Sigmoid colon (tissue), 7 donors: ENCODE results near the gene YWHAB. TPM values are rescaled to one million over a fixed set of nuclear protein-coding genes. Genes with fewer than 3 reads are reported as not detected.

ENCODE experiments used
- DNase-seq: peaks from one replicate; pipeline ENCODE4 v3.0.0-alpha.2; 2019
- H3K27ac ChIP-seq, 4 donors: fragments of 200-600 bp; sonication (generic); one replicate each; pipeline ENCODE4 v1.5.1; 2016 to 2019; ENCODE audit warnings: mild to moderate bottlenecking in 1 of 4
- H3K27me3 ChIP-seq, 3 donors: fragments of 200-600 bp; sonication (generic); one replicate each; pipeline ENCODE4 v1.5.1; 2019; ENCODE audit warnings: mild to moderate bottlenecking in 1 of 3
- H3K36me3 ChIP-seq, 4 donors: fragments of 200-600 bp; sonication (generic); one replicate each; pipeline ENCODE4 v1.5.1; 2016 to 2019
- H3K4me1 ChIP-seq, 4 donors: fragments of 200-600 bp; sonication (generic); one replicate each; pipeline ENCODE4 v1.5.1; 2017 to 2019
- H3K4me3 ChIP-seq, 4 donors: fragments of 200-600 bp; sonication (generic); one replicate each; pipeline ENCODE4 v1.5.1; 2017 to 2019; ENCODE audit warnings: mild to moderate bottlenecking in 2 of 4, moderate library complexity in 1 of 4
- H3K9me3 ChIP-seq, 4 donors: fragments of 200-600 bp in 3 of 4; sonication (generic) in 3 of 4; one replicate each; pipeline versions ENCODE4 v1.5.1 to v1.6.1; 2013 to 2019
- CTCF ChIP-seq, 4 experiments: fragments of 450-650 bp in 3 of 4; fragments of 200-600 bp in 1 of 4; IDR thresholded peaks; one replicate each; pipeline ENCODE4 v1.5.1; 2016 to 2019; ENCODE audit warnings: antibody characterized with exemption in 4 of 4, mild to moderate bottlenecking in 3 of 4, moderate library complexity in 2 of 4
- EP300 ChIP-seq, 4 donors: sonication (generic); formaldehyde crosslinking; IDR thresholded peaks; one replicate each; pipeline ENCODE4 v1.6.1; 2017; ENCODE audit warnings: antibody characterized with exemption in 4 of 4
- POLR2A ChIP-seq, 2 donors: fragments of 450-650 bp; IDR thresholded peaks; one replicate each; pipeline ENCODE4 v1.6.1; 2016; ENCODE audit warnings: antibody characterized with exemption in 2 of 2, mild to moderate bottlenecking in 2 of 2, moderate library complexity in 2 of 2
- POLR2AphosphoS5 ChIP-seq, 4 donors: sonication (generic); formaldehyde crosslinking; IDR thresholded peaks; one replicate each; pipeline ENCODE4 v1.6.1; 2017; ENCODE audit warnings: antibody characterized with exemption in 4 of 4
- WGBS, 2 donors: extraction: QIAGEN DNeasy Blood & Tissue Kit; methylation state at CpG; one replicate each; pipeline ENCODE4 v1.1.7; 2013; 5-methylcytosine and 5-hydroxymethylcytosine counted together
- intact Hi-C: fragments of 100-400 bp; cut with DNase I; formaldehyde crosslinking; loops from one replicate; pipeline ENCODE4 v1.15.1; 2023
- polyA plus RNA-seq, 3 donors: library from polyadenylated mRNA; stranded (reverse); fragments of 200-250 nt; gene quantifications; one replicate each; pipeline ENCODE4 v1.2.3, GENCODE V29; 2013
- total RNA-seq, 4 donors: library from RNA; depleted of rRNA; stranded (reverse); fragments of >200 nt; gene quantifications; one replicate each; pipeline ENCODE4 v1.1.0, GENCODE V29; 2016
- donor health status: healthy with polysubstance abuse.
- donor health status: Bipolar disorder and iron deficiency.
- donor health status: healthy.

YWHAB gene
- total and polyA plus RNA-seq, 7 donors = 80.3 to 214 (median 110) TPM

GRCh38 chr20:44856442-44856841 lies 29.1 kb upstream of the YWHAB start:
- DNase-seq = no peak
- Histone ChIP-seq H3K36me3 (no peaks in the 10 kb centered on the region), H3K4me1 (peaks cover 0 to 4% (median 2%) of the 10 kb centered on the region in 4 donors), H3K27me3 (no peaks in the 10 kb centered on the region), H3K4me3 (no peak overlapping the region), H3K27ac (no peak overlapping the region), H3K9me3 (no peaks in the 10 kb centered on the region)
- TF ChIP-seq CTCF (IDR thresholded peaks at IDR 0.05) (no peak), EP300 (IDR thresholded peaks at IDR 0.05) (no peak), POLR2A (IDR thresholded peaks at IDR 0.05) (no peak), POLR2AphosphoS5 (IDR thresholded peaks at IDR 0.05) (no peak)
- WGBS, 2 donors = 49 to 80% methylated on average over 2 of the region's 2 CpGs
- intact Hi-C loops = no loop called here

- DNase-seq = no peak
- intact Hi-C loops = no loop called here
- Histone ChIP-seq H3K4me1 (peaks cover 0 to 9% (median 7%) of the 10 kb centered on the region in 4 donors), H3K4me3 (no peak overlapping the region), H3K27ac (no peak overlapping the region), H3K27me3 (no peaks in the 10 kb centered on the region), H3K36me3 (no peaks in the 10 kb centered on the region), H3K9me3 (no peaks in the 10 kb centered on the region)
- TF ChIP-seq POLR2AphosphoS5 (IDR thresholded peaks at IDR 0.05) (no peak), CTCF (IDR thresholded peaks at IDR 0.05) (no peak), POLR2A (IDR thresholded peaks at IDR 0.05) (no peak), EP300 (IDR thresholded peaks at IDR 0.05) (no peak)
- WGBS, 2 donors = 87 to 93% methylated on average over 6 of the region's 6 CpGs
Observed at GRCh38 chr20:44856856-44857448, 28.6 kb upstream of the YWHAB start.

GRCh38 chr20:44858606-44859360 lies 26.7 kb upstream of the YWHAB start:
- peak overlapping the region in 1 of 4 donors; percentile 57 for H3K27ac ChIP-seq
- H3K4me1 ChIP-seq = peaks cover 0 to 21% (median 13%) of the 10 kb centered on the region in 4 donors
- DNase-seq = no peak
- H3K9me3 ChIP-seq = no peaks in the 10 kb centered on the region
- no peak overlapping the region for H3K4me3 ChIP-seq
- no peak for TF ChIP-seq EP300 (IDR thresholded peaks at IDR 0.05)
- no peak for TF ChIP-seq CTCF (IDR thresholded peaks at IDR 0.05)
- no peak for TF ChIP-seq POLR2AphosphoS5 (IDR thresholded peaks at IDR 0.05)
- TF ChIP-seq POLR2A (IDR thresholded peaks at IDR 0.05) = no peak
- H3K27me3 ChIP-seq = no peaks in the 10 kb centered on the region
- intact Hi-C loops = no loop called here
- H3K36me3 ChIP-seq = no peaks in the 10 kb centered on the region

GRCh38 chr20:44861531-44862006 lies 23.9 kb upstream of the YWHAB start:
- intact Hi-C loops = loop anchor here (10.0 kb wide), 1 partner anchor 477 kb away; no protein-coding TSS in a partner anchor
- Histone ChIP-seq H3K9me3 (no peaks in the 10 kb centered on the region), H3K36me3 (no peaks in the 10 kb centered on the region), H3K4me3 (no peak overlapping the region), H3K4me1 (peaks cover 0 to 22% (median 14%) of the 10 kb centered on the region in 4 donors), H3K27ac (peak overlapping the region in 1 of 4 donors; percentile 79), H3K27me3 (no peaks in the 10 kb centered on the region)
- 32 to 61% methylated on average over 5 of the region's 5 CpGs for WGBS, 2 donors
- TF ChIP-seq EP300 (IDR thresholded peaks at IDR 0.05) = no peak
- TF ChIP-seq POLR2A (IDR thresholded peaks at IDR 0.05) = no peak
- no peak for TF ChIP-seq CTCF (IDR thresholded peaks at IDR 0.05)
- TF ChIP-seq POLR2AphosphoS5 (IDR thresholded peaks at IDR 0.05) = no peak
- peak; percentile 74 for DNase-seq
